ENCODE measurements around the gene STX2. TPM values are rescaled to one million over a fixed set of nuclear protein-coding genes. Genes with fewer than 3 reads are reported as not detected.

The STX2 gene
- total and polyA plus RNA-seq, 2 donors (not counting 1 experiment from before 2014, with no cell fraction given) = 35.2 to 87.8 TPM

- TF ChIP-seq CTCF (conservative IDR thresholded peaks at IDR 0.05 in 1 of 2, IDR thresholded peaks at IDR 0.05 in 1 of 2; ENCODE audit: low read depth in 1 of 2, low read length in 2 of 2) (no peak), EZH2 (IDR thresholded peaks at IDR 0.05; ENCODE audit: low read length, missing control alignments) (no peak)
- peak within 1 kb of the TSS; percentile 84 for H3K4me2 ChIP-seq (ENCODE audit: extremely low read depth, insufficient read depth, low read length)
- peak within 1 kb of the TSS; percentile 92 to 99 (median 95) for H3K4me3 ChIP-seq (replicated peaks in 1 of 4; ENCODE audit: control extremely low read depth in 1 of 4, insufficient read depth in 1 of 4, low read depth in 3 of 4, low read length in 4 of 4)
- peak; percentile 90 to 93 for DNase-seq (ENCODE audit: low read depth in 2 of 2)
- H3K79me2 ChIP-seq (ENCODE audit: control insufficient read depth, insufficient read depth, low read length) = peaks cover 33% of the 10 kb centered on the region
- peaks cover 15% of the 10 kb centered on the region for H3K36me3 ChIP-seq (ENCODE audit: control insufficient read depth, insufficient read depth, low read length)
- peak within 1 kb of the TSS; percentile 68 for H2AFZ ChIP-seq (ENCODE audit: low read length)
- H3K4me1 ChIP-seq (ENCODE audit: control insufficient read depth, extremely low read depth, insufficient read depth, low read length) = peaks cover 4% of the 10 kb centered on the region
- no peaks in the 10 kb centered on the region for H4K20me1 ChIP-seq (ENCODE audit: control insufficient read depth, extremely low read depth, insufficient read depth, low read length)
- H3K27ac ChIP-seq (ENCODE audit: insufficient read depth, low read length) = peak within 1 kb of the TSS; percentile 97
- no peaks in the 10 kb centered on the region for H3K27me3 ChIP-seq (ENCODE audit: control insufficient read depth, insufficient read depth, low read length)
- no peaks in the 10 kb centered on the region for H3K9me3 ChIP-seq (ENCODE audit: control insufficient read depth, insufficient read depth, low read depth, low read length)
- H3K9ac ChIP-seq (ENCODE audit: insufficient read depth, low read length) = peak within 1 kb of the TSS; percentile 90
These were observed 32.5 kb upstream of the STX2 start, which contains the start of gene RAN for GRCh38 chr12:130871286-130872178. Gene RAN (plus strand): TSS chr12:130872066. CDS start chr12:130872594, 528 bp downstream.

GRCh38 chr12:130870442-130871285 lies 31.6 kb upstream of the STX2 start:
- H3K9ac ChIP-seq (ENCODE audit: insufficient read depth, low read length) = peak overlapping the region; percentile 90
- H3K79me2 ChIP-seq (ENCODE audit: control insufficient read depth, insufficient read depth, low read length) = peaks cover 32% of the 10 kb centered on the region
- DNase-seq (ENCODE audit: low read depth in 2 of 2) = peak; percentile 93 to 95
- peaks cover 4% of the 10 kb centered on the region for H3K4me1 ChIP-seq (ENCODE audit: control insufficient read depth, extremely low read depth, insufficient read depth, low read length)
- no peaks in the 10 kb centered on the region for H4K20me1 ChIP-seq (ENCODE audit: control insufficient read depth, extremely low read depth, insufficient read depth, low read length)
- H3K9me3 ChIP-seq (ENCODE audit: control insufficient read depth, insufficient read depth, low read depth, low read length) = no peaks in the 10 kb centered on the region
- H3K4me3 ChIP-seq (replicated peaks in 1 of 4; ENCODE audit: control extremely low read depth in 1 of 4, insufficient read depth in 1 of 4, low read depth in 3 of 4, low read length in 4 of 4) = peak overlapping the region; percentile 47 to 64 (median 56)
- peaks cover 9% of the 10 kb centered on the region for H3K36me3 ChIP-seq (ENCODE audit: control insufficient read depth, insufficient read depth, low read length)
- H2AFZ ChIP-seq (ENCODE audit: low read length) = peak overlapping the region; percentile 45
- TF ChIP-seq CTCF (conservative IDR thresholded peaks at IDR 0.05 in 1 of 2, IDR thresholded peaks at IDR 0.05 in 1 of 2; ENCODE audit: low read depth in 1 of 2, low read length in 2 of 2) (peak; percentile 63 to 75), EZH2 (IDR thresholded peaks at IDR 0.05; ENCODE audit: low read length, missing control alignments) (no peak)
- H3K27ac ChIP-seq (ENCODE audit: insufficient read depth, low read length) = peak overlapping the region; percentile 97
- H3K27me3 ChIP-seq (ENCODE audit: control insufficient read depth, insufficient read depth, low read length) = no peaks in the 10 kb centered on the region
- peak overlapping the region; percentile 84 for H3K4me2 ChIP-seq (ENCODE audit: extremely low read depth, insufficient read depth, low read length)

GRCh38 chr12:130868412-130868811 lies 29.4 kb upstream of the STX2 start:
- Histone ChIP-seq H3K4me3 (replicated peaks in 1 of 4; ENCODE audit: control extremely low read depth in 1 of 4, insufficient read depth in 1 of 4, low read depth in 3 of 4, low read length in 4 of 4) (no peak overlapping the region), H3K27me3 (ENCODE audit: control insufficient read depth, insufficient read depth, low read length) (no peaks in the 10 kb centered on the region), H3K36me3 (ENCODE audit: control insufficient read depth, insufficient read depth, low read length) (peaks cover 4% of the 10 kb centered on the region), H3K4me1 (ENCODE audit: control insufficient read depth, extremely low read depth, insufficient read depth, low read length) (peaks cover 4% of the 10 kb centered on the region), H3K4me2 (ENCODE audit: extremely low read depth, insufficient read depth, low read length) (no peak overlapping the region), H4K20me1 (ENCODE audit: control insufficient read depth, extremely low read depth, insufficient read depth, low read length) (no peaks in the 10 kb centered on the region), H3K79me2 (ENCODE audit: control insufficient read depth, insufficient read depth, low read length) (peaks cover 13% of the 10 kb centered on the region), H2AFZ (ENCODE audit: low read length) (no peak overlapping the region), H3K9ac (ENCODE audit: insufficient read depth, low read length) (no peak overlapping the region), H3K27ac (ENCODE audit: insufficient read depth, low read length) (no peak overlapping the region), H3K9me3 (ENCODE audit: control insufficient read depth, insufficient read depth, low read depth, low read length) (no peaks in the 10 kb centered on the region)
- no peak for DNase-seq (ENCODE audit: low read depth in 2 of 2)
- TF ChIP-seq EZH2 (IDR thresholded peaks at IDR 0.05; ENCODE audit: low read length, missing control alignments) (no peak), CTCF (conservative IDR thresholded peaks at IDR 0.05 in 1 of 2, IDR thresholded peaks at IDR 0.05 in 1 of 2; ENCODE audit: low read depth in 1 of 2, low read length in 2 of 2) (no peak)
